ENCODE measurements around the gene NXPH2. TPM values are rescaled to one million over a fixed set of nuclear protein-coding genes. Genes with fewer than 3 reads are reported as not detected.

NXPH2 gene
- total and polyA plus RNA-seq, 2 of the 13 experiments (the other 11 are each of a cell fraction or from before 2014, with no cell fraction given) = not detected

GRCh38 chr2:138700716-138701115, 79.5 kb downstream of the NXPH2 start (continued):
- no peak for TF ChIP-seq THRA (CRISPR knock-in tag; IDR thresholded peaks at IDR 0.05; ENCODE audit: borderline replicate concordance)
- TF ChIP-seq AFF4 (CRISPR knock-in tag; IDR thresholded peaks at IDR 0.05) = no peak
- no peak for TF ChIP-seq ZNF747 (CRISPR knock-in tag; IDR thresholded peaks at IDR 0.05; ENCODE audit: borderline replicate concordance)
- TF ChIP-seq E2F5 (CRISPR knock-in tag; conservative IDR thresholded peaks at IDR 0.05) = no peak
- TF ChIP-seq FOXO1 (CRISPR knock-in tag; IDR thresholded peaks at IDR 0.05) = no peak
- no peak for TF ChIP-seq ZNF562 (CRISPR knock-in tag; IDR thresholded peaks at IDR 0.05; ENCODE audit: borderline replicate concordance)
- TF ChIP-seq THAP8 (CRISPR knock-in tag; IDR thresholded peaks at IDR 0.05; ENCODE audit: borderline replicate concordance) = no peak
- no peak for TF ChIP-seq ZNF326 (CRISPR knock-in tag; IDR thresholded peaks at IDR 0.05; ENCODE audit: borderline replicate concordance)

Data from HepG2 (cell line).